GM18508 (cell line): Measurements from ENCODE around the gene UACA.
"Not testable (repeated sequence)": the region's sequence is repeated elsewhere in the genome, so short reads cannot be mapped to it uniquely, and the experiment has no call there.

Experiments used
- ATAC-seq: cut with Tn5 transposase; IDR thresholded peaks from one replicate; pipeline ENCODE4 v1.9.1; 2021; ENCODE audit warnings: moderate number of reproducible peaks; ENCODE audit not compliant: insufficient read depth, unreplicated experiment

UACA gene

GRCh38 chr15:70669966-70670658 is 93.2 kb downstream of the UACA start:
- ATAC-seq = no peak

- no peak for ATAC-seq
Observed at GRCh38 chr15:70669006-70669602, 94.3 kb downstream of the UACA start.

GRCh38 chr15:70665599-70665998 is 97.8 kb downstream of the UACA start:
- ATAC-seq = no peak

- ATAC-seq = no peak
Observed at GRCh38 chr15:70664494-70664893, 98.9 kb downstream of the UACA start.

- not testable (repeated sequence) for ATAC-seq
Observed at GRCh38 chr15:70663069-70663468, 100.3 kb downstream of the UACA start.

GRCh38 chr15:70659662-70660061 is 103.7 kb downstream of the UACA start:
- ATAC-seq = no peak

GRCh38 chr15:70658641-70659040 is 104.7 kb downstream of the UACA start:
- no peak for ATAC-seq

GRCh38 chr15:70653426-70653825 is 109.9 kb downstream of the UACA start:
- ATAC-seq = no peak

- ATAC-seq = no peak
Observed at GRCh38 chr15:70652341-70652740, 111.0 kb downstream of the UACA start.

- no peak for ATAC-seq
Observed at GRCh38 chr15:70651303-70651845, 112.0 kb downstream of the UACA start.

- ATAC-seq = no peak
Observed at GRCh38 chr15:70650567-70651302, 112.6 kb downstream of the UACA start.

- no peak for ATAC-seq
Observed at GRCh38 chr15:70647396-70647795, 116.0 kb downstream of the UACA start.

- no peak for ATAC-seq
Observed at GRCh38 chr15:70646169-70646568, 117.2 kb downstream of the UACA start.

- ATAC-seq = no peak
Observed at GRCh38 chr15:70643783-70644125, 119.6 kb downstream of the UACA start.

GRCh38 chr15:70643106-70643782 is 120.1 kb downstream of the UACA start:
- ATAC-seq = no peak

- ATAC-seq = no peak
Observed at GRCh38 chr15:70636540-70637165, 126.7 kb downstream of the UACA start.

- no peak for ATAC-seq
Observed at GRCh38 chr15:70635895-70636294, 127.5 kb downstream of the UACA start.

- ATAC-seq = no peak
Observed at GRCh38 chr15:70633991-70634390, 129.4 kb downstream of the UACA start.

GRCh38 chr15:70633103-70633831 is 130.1 kb downstream of the UACA start:
- no peak for ATAC-seq
